ENCODE measurements around the gene KLRC3.

- TF ChIP-seq EZH2 (IDR thresholded peaks at IDR 0.05; ENCODE audit: borderline replicate concordance, control insufficient read depth, low read depth, low read length) (no peak), YY1 (IDR thresholded peaks at IDR 0.05; ENCODE audit: low read depth, low read length) (no peak), CTCF (IDR thresholded peaks at IDR 0.05 in 2 of 3, conservative IDR thresholded peaks at IDR 0.05 in 1 of 3; ENCODE audit: control insufficient read depth in 2 of 3, extremely low read depth in 1 of 3, insufficient read depth in 1 of 3, low read depth in 3 of 3, low read length in 3 of 3) (no peak), NFYA (IDR thresholded peaks at IDR 0.05; ENCODE audit: borderline replicate concordance, low read depth, low read length) (no peak), ZNF384 (IDR thresholded peaks at IDR 0.05; ENCODE audit: borderline replicate concordance, low read depth, low read length) (no peak), SMAD1 (IDR thresholded peaks at IDR 0.05; ENCODE audit: low read depth, partially characterized antibody) (no peak), E2F4 (IDR thresholded peaks at IDR 0.05; ENCODE audit: low read depth, low read length) (no peak), ATF2 (IDR thresholded peaks at IDR 0.05; ENCODE audit: low read length) (no peak), POLR2A (IDR thresholded peaks at IDR 0.05; ENCODE audit: low read depth, low read length) (no peak), ESRRA (IDR thresholded peaks at IDR 0.05; ENCODE audit: low read length) (no peak), JUND (IDR thresholded peaks at IDR 0.05; ENCODE audit: low read depth, low read length) (no peak), SRF (IDR thresholded peaks at IDR 0.05; ENCODE audit: low read depth in 2 of 2, low read length in 2 of 2) (no peak), NRF1 (conservative IDR thresholded peaks at IDR 0.05; ENCODE audit: low read depth, low read length) (no peak)
Measured at GRCh38 chr12:10409392-10409791, 11.0 kb downstream of the KLRC3 start, which contains the start of gene KLRC4.
